ENCODE results near the gene KCNC1. TPM values are rescaled to one million over a fixed set of nuclear protein-coding genes. Genes with fewer than 3 reads are reported as not detected.

Gene KCNC1
- total and polyA plus RNA-seq, 2 donors (not counting 1 experiment from before 2014, with no cell fraction given): under 0.01 TPM; not detected in 1

GRCh38 chr11:17776212-17776875 lies 41.8 kb downstream of the KCNC1 start:
- Histone ChIP-seq H3K4me1 (ENCODE audit: control insufficient read depth, extremely low read depth, insufficient read depth, low read length) (no peaks in the 10 kb centered on the region), H3K27me3 (ENCODE audit: control insufficient read depth, insufficient read depth, low read length) (peaks cover 4% of the 10 kb centered on the region), H3K4me2 (ENCODE audit: extremely low read depth, insufficient read depth, low read length) (no peak overlapping the region), H3K27ac (ENCODE audit: insufficient read depth, low read length) (no peak overlapping the region), H2AFZ (ENCODE audit: low read length) (no peak overlapping the region), H3K79me2 (ENCODE audit: control insufficient read depth, insufficient read depth, low read length) (no peaks in the 10 kb centered on the region), H3K4me3 (replicated peaks in 1 of 4; ENCODE audit: control extremely low read depth in 1 of 4, insufficient read depth in 1 of 4, low read depth in 3 of 4, low read length in 4 of 4) (no peak overlapping the region), H3K36me3 (ENCODE audit: control insufficient read depth, insufficient read depth, low read length) (no peaks in the 10 kb centered on the region), H4K20me1 (ENCODE audit: control insufficient read depth, extremely low read depth, insufficient read depth, low read length) (no peaks in the 10 kb centered on the region), H3K9me3 (ENCODE audit: control insufficient read depth, insufficient read depth, low read depth, low read length) (no peaks in the 10 kb centered on the region), H3K9ac (ENCODE audit: insufficient read depth, low read length) (no peak overlapping the region)
- no peak for TF ChIP-seq EZH2 (IDR thresholded peaks at IDR 0.05; ENCODE audit: low read length, missing control alignments)
- no peak for TF ChIP-seq CTCF (conservative IDR thresholded peaks at IDR 0.05 in 1 of 2, IDR thresholded peaks at IDR 0.05 in 1 of 2; ENCODE audit: low read depth in 1 of 2, low read length in 2 of 2)
- DNase-seq (ENCODE audit: low read depth in 2 of 2): no peak

GRCh38 chr11:17777086-17777737 lies 42.6 kb downstream of the KCNC1 start:
- no peak overlapping the region for H3K4me2 ChIP-seq (ENCODE audit: extremely low read depth, insufficient read depth, low read length)
- H3K36me3 ChIP-seq (ENCODE audit: control insufficient read depth, insufficient read depth, low read length): no peaks in the 10 kb centered on the region
- H3K4me1 ChIP-seq (ENCODE audit: control insufficient read depth, extremely low read depth, insufficient read depth, low read length): no peaks in the 10 kb centered on the region
- no peak overlapping the region for H3K27ac ChIP-seq (ENCODE audit: insufficient read depth, low read length)
- H3K79me2 ChIP-seq (ENCODE audit: control insufficient read depth, insufficient read depth, low read length): no peaks in the 10 kb centered on the region
- H3K27me3 ChIP-seq (ENCODE audit: control insufficient read depth, insufficient read depth, low read length): peaks cover 4% of the 10 kb centered on the region
- H2AFZ ChIP-seq (ENCODE audit: low read length): no peak overlapping the region
- DNase-seq (ENCODE audit: low read depth in 2 of 2): no peak
- no peak overlapping the region for H3K9ac ChIP-seq (ENCODE audit: insufficient read depth, low read length)
- no peaks in the 10 kb centered on the region for H4K20me1 ChIP-seq (ENCODE audit: control insufficient read depth, extremely low read depth, insufficient read depth, low read length)
- H3K4me3 ChIP-seq (replicated peaks in 1 of 4; ENCODE audit: control extremely low read depth in 1 of 4, insufficient read depth in 1 of 4, low read depth in 3 of 4, low read length in 4 of 4): no peak overlapping the region
- no peaks in the 10 kb centered on the region for H3K9me3 ChIP-seq (ENCODE audit: control insufficient read depth, insufficient read depth, low read depth, low read length)
- TF ChIP-seq CTCF (conservative IDR thresholded peaks at IDR 0.05 in 1 of 2, IDR thresholded peaks at IDR 0.05 in 1 of 2; ENCODE audit: low read depth in 1 of 2, low read length in 2 of 2) (no peak), EZH2 (IDR thresholded peaks at IDR 0.05; ENCODE audit: low read length, missing control alignments) (no peak)

- Histone ChIP-seq H3K9me3 (ENCODE audit: control insufficient read depth, insufficient read depth, low read depth, low read length) (no peaks in the 10 kb centered on the region), H3K4me2 (ENCODE audit: extremely low read depth, insufficient read depth, low read length) (no peak overlapping the region), H3K27me3 (ENCODE audit: control insufficient read depth, insufficient read depth, low read length) (peaks cover 4% of the 10 kb centered on the region), H3K4me1 (ENCODE audit: control insufficient read depth, extremely low read depth, insufficient read depth, low read length) (no peaks in the 10 kb centered on the region), H4K20me1 (ENCODE audit: control insufficient read depth, extremely low read depth, insufficient read depth, low read length) (no peaks in the 10 kb centered on the region), H3K79me2 (ENCODE audit: control insufficient read depth, insufficient read depth, low read length) (no peaks in the 10 kb centered on the region), H3K27ac (ENCODE audit: insufficient read depth, low read length) (no peak overlapping the region), H3K4me3 (replicated peaks in 1 of 4; ENCODE audit: control extremely low read depth in 1 of 4, insufficient read depth in 1 of 4, low read depth in 3 of 4, low read length in 4 of 4) (no peak overlapping the region), H2AFZ (ENCODE audit: low read length) (no peak overlapping the region), H3K36me3 (ENCODE audit: control insufficient read depth, insufficient read depth, low read length) (no peaks in the 10 kb centered on the region), H3K9ac (ENCODE audit: insufficient read depth, low read length) (no peak overlapping the region)
- TF ChIP-seq CTCF (conservative IDR thresholded peaks at IDR 0.05 in 1 of 2, IDR thresholded peaks at IDR 0.05 in 1 of 2; ENCODE audit: low read depth in 1 of 2, low read length in 2 of 2) (no peak), EZH2 (IDR thresholded peaks at IDR 0.05; ENCODE audit: low read length, missing control alignments) (no peak)
- DNase-seq (ENCODE audit: low read depth in 2 of 2): no peak
Measured at GRCh38 chr11:17777738-17778091, 43.1 kb downstream of the KCNC1 start.
